Nucleus accumbens (tissue), 56 donors: Measurements from ENCODE around the gene RGP1.

Source experiments
- DNase-seq, 56 donors: peaks; one replicate each; lab custom pipeline; 2025; lab: John Stamatoyannopoulos, UW

The RGP1 gene, protein sequence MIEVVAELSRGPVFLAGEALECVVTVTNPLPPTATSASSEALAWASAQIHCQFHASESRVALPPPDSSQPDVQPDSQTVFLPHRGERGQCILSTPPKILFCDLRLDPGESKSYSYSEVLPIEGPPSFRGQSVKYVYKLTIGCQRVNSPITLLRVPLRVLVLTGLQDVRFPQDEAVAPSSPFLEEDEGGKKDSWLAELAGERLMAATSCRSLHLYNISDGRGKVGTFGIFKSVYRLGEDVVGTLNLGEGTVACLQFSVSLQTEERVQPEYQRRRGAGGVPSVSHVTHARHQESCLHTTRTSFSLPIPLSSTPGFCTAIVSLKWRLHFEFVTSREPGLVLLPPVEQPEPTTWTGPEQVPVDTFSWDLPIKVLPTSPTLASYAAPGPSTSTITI

DNA sequence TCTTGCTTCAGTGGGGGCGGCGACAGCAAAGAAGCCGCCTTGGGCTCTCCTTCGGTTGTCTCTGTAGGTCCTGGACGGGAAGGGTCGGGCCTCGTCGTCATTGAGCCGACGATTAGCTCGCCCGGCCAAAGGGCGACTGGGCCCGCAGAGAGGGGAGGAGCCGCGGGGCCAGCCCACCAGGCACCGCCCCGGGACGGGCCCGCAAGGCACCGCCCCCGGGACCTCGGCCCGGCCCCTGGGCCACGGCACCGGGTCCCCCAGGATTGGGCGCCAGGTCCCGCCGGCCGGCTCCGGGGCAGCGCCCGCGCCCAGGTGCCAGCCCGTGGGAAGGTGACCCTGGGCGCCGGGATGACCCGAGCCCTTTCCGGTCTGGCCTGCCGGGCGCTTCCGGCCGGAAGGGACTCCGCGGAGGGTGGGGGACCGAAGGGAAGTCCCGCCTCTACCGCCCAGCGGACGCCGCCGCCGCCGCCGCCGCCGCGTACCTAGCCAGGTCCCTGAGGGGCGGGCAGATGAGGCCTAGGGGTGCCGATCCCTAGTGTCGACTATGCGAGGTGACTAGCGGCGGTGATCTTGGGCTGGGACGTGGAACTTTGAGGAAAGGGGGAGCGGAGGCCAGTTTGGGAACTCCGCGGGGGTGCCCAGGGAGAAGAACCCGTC is at the start of gene RGP1, which contains the start of gene GBA2:
RGP1 (plus strand) TSS at position 430 of the 657 bp plus-strand sequence. CDS start 469 bp downstream, outside the sequence.
GBA2 (minus strand) TSS at position 371 of the 657 bp plus-strand sequence. CDS start 524 bp downstream, outside the sequence.
- DNase-seq = peak in 51 of 56 donors; percentile 29 to 86 (median 67)

DNA sequence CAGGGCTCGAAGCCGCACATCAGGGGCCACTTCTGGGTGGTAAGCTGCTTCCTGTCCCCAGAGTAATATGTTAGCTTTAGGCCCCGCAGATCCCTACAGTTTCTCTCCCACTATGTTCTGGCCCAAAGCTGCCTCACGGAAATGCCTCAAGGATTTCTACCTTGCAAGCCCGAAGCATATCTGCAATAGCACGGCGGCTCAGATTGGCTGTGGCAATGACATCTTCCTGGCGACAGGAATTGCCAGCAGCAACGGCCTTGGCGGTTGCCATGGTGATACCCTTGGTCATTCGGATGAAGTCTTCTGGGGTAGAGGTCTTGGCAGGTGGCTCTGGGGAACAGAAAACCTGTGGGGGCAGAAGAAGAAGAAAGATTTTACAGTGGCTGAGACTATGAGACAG is 49.1 kb upstream of the RGP1 start:
- DNase-seq = no peak

DNA sequence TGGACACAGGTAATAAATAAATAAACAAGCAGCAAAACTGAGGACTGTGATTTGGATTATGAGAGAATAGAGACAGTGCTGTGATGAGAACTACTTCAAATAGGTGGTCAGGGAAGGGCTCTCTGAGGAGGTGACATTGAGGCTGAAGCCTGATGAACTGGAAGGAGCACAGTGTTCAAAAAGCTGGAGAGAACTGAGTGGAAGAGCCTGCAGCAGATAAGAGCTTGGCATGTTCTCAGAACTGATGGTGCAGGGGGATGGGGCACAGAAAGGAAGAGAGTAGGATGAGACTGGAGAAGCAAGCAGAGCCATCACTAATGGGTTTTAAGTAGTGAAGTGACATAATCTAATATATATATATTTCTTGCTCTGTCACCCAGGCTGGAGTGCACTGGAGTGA is 48.1 kb upstream of the RGP1 start:
- DNase-seq = no peak

DNA sequence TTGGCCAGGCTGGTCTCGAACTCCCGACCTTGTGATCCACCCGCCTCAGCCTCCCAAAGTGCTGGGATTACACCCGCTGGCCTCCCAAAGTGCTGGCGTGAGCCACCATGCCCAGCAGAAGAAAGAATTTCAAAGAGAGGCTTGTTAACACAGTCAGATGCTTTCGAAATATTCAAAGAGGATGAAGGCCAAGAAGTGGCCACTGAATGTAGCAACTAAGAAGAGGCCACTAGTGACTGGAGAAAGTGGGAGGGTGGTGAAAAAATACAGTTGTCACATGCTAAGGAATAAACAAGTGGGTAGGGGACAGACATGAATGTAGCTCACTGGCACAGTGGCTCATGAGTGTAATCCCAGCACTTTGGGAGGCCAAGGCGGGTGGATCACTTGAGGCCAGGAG is 46.4 kb upstream of the RGP1 start:
- no peak for DNase-seq

DNA sequence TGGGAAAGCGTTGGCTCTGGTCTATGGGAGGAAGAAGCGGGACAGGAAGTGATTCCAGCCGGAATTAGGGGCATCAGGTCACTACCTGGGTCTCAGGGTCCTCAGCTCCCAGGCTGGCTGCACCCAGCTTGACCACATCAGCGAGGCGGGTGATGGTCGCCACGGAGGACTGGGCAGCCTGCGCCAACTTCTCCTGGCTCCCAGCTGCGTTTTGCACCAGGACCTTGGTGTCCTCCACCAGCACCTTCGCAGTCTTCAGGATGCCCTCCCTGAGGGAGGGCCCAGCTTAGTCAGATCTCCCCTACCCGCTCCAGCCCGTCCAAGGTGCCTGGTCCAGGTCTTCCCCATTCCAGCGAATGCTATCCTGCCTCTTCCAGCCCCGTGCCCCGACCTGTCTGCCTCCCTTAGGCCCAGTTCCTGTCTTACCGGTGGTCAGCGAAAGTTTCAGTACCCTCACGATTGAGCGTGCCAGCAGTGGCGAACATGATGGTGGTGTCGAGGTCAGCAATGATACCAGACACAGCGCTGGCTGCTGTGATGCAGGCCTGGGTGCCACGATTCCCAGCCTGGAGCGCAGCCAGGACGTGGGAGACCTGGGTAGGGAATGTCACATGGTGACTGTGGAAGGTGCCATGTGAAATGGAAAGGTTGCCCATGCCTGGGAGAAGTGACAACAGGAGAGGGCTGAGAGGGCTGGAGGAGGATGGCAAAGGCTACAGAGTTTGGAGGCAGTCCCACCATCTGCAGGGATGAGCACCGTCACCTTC is 45.0 kb upstream of the RGP1 start:
- no peak for DNase-seq

DNA sequence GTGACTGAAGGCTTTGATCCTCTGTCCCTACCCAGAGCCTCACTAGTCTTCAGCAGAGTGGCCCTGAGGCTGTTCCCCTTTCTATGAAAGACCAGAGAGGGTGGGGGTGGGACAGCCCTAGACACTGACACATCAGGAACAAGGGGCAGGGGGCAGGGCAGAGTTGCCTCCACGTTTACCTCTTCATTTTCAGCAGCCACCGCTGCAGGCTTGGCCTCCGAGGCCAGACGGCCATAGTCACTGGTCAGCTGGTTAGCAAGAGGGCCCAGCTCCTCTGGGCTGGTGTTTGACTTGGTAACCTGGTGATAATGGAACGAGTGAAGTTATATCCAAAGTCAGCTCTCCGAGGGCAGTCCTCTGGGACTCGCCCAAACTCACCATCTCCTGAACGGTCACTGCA is 43.7 kb upstream of the RGP1 start:
- no peak for DNase-seq

DNA sequence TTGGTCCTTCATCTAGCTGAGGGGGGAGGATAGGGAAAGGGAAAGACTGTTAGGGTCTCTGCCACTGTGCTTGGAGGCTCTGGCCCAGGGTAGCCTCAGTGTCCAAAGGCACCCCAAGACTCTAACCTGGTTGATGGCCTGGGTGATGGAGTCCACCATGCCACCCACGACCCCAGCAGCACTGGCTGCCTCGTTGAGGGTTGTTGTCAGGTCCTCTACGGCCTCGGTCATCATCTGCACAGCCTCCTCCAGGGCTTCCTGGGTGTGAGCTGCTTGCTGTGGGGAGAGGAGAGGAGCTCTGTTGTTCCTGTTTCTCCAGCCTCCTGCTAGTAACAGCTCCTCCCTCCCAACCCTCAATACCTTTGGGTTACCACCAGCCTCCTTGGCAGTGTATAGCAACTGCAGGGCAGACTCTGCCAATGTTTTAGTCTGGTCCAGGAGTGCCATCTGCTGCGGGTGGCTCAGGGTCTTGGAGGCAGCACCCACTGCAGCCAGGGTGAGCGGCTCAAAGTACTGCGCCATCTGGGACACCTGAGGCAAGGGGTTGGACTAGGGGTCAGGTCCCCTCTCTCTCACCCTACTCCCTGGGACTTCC is 43.2 kb upstream of the RGP1 start:
- DNase-seq = no peak

DNA sequence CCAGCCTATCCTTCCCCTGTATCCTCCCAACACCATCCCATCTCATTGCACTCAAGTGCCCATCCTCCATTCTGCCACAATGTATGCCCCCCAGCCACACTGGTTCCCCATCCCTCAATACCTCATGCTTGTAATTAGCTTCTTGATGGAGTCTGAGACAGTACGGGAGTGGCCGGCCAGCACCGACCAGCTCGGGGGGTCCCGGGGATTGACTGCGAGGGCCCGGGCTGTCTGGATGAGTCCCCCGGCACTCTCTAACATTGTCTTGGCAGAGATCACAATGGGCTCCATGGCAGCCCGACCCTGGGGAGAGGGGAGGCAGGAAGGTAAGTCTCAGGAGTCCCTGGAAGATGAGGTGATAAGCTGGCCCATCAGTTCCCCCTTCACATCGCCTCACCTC is 42.1 kb upstream of the RGP1 start:
- no peak for DNase-seq

DNA sequence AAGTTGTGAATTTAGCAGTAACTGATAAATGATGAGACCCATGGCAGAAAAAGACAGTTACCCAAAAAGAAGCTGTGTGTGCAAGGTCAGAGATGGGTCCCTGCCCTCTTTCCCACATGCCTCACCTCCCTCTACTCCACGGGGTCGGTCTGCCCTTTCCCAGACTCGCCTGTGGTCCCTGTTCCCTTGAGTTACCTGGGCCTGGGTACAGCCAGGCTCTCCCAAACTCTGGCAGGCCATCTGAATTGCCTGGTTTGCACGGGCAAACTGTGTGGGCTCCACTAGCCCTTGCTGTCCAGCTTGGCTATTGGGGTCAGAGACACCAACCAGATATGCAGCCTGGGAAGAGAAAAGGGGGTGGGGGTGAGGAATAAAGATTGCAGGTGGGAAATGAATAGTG is 40.9 kb upstream of the RGP1 start:
- DNase-seq = no peak

DNA sequence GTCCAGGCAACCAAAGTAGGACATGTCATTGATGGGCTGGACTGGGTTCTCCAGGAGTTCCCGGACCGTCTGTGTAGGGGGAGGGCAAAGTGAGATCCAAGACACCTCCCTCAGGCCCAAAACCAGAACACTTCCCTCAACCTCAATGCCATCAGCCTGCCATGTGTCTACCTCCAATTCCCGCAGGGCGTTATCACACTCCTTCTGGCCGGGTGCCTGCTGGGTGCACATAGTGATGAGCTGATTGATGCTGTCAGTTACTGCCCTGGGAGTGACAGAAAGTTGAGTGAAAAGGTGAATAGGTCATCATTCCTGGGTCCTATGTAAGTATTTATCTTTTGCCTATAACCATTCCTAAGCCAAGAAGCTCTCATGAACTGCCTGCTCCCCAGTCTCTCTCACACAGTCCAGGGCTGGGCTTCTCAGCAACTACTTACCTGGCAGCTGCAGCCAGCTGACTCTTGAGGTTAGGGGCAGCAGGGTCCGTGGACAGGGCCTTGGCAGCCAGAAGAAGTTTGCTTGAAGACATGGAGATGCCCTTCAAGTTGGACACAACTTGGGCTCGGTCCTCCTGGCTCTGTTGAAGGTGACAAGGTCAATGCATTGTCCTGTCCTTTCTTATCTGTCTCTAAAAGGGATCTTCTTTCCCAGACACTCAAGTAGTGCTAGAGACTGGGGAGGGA is 38.1 kb upstream of the RGP1 start:
- no peak for DNase-seq

DNA sequence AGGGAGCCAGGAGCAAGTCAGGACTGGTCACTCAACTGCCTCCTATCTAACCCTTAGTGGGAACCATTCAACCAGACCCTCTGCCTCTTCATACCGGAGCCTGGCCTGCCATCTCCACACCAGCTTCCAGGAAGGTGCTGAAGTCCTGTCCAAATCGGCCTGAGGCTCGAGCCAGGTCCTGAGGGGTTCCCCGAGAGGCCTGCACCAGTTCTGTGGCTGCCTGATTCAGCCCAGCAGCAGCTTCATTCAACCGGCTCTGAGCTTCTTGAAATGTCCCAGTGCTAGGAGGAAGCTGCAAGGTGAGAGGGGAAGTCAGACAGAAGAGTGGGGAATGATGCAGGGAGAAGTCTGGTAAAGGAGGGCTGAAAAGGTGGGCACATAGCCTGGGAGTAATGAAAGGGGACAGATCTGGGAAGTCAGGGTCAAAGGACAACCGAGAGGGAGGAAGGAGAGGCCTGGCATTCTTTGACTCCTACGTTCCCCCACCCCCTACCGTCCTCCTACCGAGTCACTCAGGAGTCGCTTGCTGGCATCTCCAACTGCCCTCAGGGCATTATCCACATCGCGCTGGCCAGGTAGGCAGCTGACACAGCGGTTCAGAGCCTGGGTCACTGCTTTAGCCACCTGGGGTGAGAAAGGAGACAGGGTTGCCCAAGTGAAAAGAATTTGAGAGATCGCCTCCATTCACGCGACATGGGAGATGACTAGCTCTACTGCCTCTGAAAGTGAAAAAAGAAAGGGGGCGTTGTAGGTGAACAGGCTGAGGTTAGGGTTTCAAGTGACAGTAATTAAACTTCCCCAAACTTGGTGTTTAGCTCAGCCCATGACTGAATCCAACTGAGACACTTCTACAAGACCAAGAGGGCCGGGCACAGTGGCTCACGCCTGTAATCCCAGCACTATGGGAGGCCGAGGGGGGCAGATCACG is 37.3 kb upstream of the RGP1 start:
- no peak for DNase-seq

DNA sequence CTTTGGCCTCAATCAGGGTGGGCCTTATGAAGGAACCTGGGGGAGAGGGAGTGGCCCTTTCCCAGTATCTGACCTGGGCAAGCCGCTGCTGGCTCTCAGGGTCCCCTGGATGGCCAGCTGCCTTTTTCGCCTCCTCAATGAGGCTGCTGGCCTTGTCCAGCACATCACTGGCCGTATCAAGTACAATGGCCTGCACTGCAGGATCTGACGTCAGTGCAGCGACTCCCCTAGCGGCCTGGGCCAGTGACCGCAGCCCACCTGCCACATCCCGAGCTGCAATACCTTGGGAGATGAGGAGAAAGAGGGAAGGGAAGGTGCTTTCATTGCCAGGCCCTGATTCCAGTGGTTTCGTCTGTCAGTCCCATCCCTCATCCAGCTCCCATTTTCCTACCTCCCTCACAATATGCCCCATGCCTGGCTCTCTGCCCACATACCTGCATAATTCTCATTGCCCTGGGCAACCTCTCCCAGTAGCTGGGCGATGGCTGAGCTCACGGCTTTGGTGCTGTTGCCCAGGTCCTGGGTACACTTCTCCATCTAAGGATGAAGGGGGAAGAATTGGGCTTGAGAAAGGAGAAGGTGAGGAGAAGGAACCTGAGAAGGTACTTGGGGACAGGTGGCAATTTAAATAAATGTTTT is 36.2 kb upstream of the RGP1 start:
- no peak for DNase-seq

DNA sequence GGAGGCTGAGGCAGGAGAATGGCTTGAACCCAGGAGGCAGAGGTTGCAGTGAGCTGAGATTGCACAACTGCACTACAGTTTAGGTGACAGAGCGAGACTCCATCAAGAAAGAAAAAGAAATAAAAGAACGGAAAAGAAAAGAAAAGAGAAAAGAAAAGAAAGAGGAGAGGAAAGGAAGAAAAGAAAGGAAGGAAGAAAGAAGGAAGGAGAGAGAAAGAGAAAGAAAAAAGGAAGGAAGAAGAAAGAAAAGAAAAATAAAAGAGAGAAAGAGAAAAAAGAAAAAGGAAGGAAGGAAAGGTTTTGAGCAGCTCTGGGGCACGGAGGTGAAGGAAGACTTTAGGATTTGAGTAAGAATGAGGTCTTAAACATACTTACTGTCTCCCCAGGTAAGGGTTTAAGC is 35.5 kb upstream of the RGP1 start:
- DNase-seq = no peak

DNA sequence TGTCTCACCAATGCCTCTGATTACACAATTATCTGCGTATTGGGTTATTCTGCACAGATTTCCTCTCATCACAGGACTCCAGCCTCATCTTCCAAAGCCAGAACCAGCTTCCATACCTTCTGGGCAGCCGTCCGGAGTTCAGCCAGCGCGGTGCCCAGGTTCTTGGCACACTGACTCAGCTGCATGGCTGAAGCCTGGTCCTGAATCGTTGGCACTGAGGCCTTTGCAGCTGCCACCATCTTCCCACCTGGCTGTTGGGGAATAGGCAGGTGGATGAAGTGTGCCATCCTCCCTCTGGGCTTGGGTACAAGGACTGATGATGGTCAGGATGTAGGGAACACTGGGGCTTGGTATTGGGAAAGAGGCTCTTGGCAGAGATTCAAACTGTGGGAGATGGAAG is 35.0 kb upstream of the RGP1 start:
- DNase-seq = no peak

DNA sequence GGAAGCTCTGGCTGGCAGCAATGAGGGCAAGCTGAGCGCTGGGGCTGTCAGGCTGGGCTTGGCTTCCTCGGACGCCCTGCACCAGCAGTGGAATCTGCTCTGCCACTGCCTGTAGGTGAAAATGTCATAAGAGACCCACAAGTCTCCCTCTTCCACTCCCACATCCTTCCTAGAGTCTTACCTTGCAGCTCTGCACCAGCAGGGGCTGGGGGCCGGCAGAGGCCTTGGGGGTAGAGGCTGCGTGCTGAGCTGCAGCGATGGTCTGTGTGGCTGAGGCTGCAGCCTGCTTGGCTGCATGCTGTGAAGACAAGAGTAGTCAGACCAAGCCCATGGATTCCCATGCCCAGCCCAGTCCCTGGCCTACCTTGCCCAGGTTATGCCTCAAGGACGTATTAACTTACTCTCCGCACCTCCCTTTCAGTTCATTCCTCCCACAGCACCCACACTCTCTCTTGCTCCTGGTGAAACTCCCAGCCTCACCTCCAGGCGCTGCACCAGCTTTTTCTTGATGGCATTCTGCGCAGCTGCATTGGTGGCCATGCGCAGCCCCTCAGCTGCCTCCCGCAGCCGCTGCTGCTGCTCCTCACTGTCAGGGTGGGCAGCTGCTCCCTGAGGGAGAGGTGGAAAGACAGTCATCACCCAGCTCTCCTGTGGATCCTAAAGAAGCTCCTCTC is 34.4 kb upstream of the RGP1 start:
- peak in 3 of 56 donors; percentile 2 to 16 (median 16) for DNase-seq

DNA sequence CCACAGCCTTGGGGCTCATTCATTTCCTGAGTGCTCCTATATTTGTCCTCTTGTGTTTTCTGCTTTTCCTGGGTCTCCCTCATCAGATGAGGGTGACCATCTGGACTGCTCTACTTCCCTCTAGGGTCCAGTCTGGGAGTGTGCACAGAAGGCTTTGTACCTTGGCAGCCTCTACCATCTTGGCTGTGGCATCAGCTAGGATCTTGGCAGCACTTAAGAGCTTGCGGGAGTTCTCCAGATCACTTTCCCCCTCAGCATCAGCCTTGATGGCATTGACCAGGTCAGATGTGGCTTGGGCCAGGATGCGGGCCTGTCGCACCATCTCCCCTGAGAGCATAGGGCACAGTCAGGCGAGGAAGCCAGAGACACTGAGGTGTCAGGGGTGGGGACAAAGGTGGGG is 32.9 kb upstream of the RGP1 start:
- peak in 1 of 56 donors; percentile 20 for DNase-seq

DNA sequence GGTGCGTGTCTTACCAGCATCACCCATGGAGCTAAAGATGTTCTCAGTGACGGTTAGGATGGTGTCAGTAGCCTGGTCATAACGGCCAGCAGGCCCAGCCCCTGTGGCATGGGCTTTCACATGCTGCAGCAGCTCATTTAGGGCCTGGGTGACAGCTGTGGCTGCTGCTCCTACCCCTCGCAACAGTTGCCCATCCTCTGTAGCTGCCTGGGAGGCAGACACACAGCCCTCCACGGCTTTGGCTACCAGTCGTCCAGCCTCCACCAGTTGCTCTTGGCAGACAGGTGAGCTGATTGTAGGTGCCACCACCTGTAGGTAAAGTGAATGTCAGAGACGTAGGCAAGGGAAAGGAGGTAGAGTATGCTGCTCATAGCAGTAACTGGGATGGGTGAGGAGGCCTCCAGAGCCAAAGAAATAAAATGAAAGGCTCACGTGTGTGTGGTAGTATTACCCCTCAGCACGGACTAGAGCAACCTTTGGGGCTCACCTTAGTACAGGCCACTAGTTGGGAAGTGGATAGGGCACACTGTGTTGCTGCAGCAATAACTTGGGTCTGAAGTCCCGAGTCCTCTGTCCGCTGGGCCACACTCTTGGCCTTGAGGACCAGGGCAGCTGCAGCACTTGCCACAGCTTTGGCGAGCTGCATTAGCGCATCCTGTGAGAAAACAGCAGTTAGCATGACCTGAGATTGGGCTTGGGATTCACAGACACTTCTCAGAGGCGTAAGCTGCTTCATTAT is 31.8 kb upstream of the RGP1 start:
- no peak for DNase-seq
